GM18870 (cell line): ENCODE data around the gene AIF1.

Experiments used
- ATAC-seq: cut with Tn5 transposase; IDR thresholded peaks from one replicate; pipeline ENCODE4 v1.9.1; 2021; ENCODE audit warnings: moderate library complexity; ENCODE audit not compliant: unreplicated experiment

The AIF1 gene

DNA sequence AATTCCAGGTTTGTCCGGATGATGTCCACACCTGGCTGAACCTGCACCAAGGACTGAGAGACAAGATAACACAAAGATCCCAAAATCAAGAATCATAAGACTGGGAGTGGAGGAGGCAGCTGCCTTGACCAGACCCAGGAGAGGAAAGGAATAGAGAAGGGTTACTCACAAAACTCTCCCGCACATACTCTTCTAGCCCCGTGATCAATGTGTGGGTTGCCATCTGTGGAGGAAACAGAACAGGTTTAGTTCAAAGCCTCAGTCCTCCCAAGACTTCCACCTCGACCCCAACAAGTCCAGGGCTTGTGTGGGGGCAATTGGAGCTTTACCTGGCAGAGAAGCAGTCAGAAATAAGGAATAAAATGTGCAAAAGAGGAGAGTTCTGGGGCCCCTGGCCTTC, 26.3 kb downstream of the AIF1 start:
- no peak for ATAC-seq

DNA sequence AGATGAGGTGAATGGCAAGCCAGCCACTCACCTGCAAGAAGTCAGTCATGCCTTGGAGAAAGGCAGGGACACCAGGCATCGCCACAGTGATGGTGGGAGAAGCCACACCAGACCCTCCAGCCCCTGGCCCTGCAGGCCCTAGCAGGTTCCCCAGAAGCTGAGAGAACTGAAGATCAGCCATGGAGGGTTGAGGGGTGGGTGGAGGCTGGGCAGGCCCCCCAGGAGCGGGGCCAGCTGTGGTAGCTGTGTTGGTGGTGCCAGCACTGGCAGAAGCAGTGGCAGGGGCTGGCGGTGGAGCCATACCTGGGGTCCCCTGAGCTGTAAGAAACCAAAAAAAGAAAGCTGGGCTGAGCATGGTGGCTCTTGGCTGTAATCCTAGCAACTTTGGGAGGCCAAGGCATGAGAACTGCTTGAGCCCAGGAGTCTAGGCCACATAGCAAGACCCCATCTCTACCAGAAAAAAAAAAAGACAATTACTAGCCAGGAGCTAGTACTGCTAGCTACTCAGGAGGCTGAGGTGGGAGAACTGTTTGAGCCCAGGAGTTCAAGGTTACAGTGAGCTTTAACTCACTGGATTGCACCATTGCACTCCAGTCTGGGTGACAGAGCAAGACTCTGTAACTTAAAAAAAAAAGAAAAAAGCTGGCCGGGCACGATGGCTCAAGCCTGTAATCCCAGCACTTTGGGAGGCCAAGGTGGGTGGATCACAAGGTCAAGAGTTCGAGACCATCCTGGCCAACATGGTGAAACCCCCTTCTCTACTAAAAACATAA, 27.9 kb downstream of the AIF1 start:
- ATAC-seq, result no peak

DNA sequence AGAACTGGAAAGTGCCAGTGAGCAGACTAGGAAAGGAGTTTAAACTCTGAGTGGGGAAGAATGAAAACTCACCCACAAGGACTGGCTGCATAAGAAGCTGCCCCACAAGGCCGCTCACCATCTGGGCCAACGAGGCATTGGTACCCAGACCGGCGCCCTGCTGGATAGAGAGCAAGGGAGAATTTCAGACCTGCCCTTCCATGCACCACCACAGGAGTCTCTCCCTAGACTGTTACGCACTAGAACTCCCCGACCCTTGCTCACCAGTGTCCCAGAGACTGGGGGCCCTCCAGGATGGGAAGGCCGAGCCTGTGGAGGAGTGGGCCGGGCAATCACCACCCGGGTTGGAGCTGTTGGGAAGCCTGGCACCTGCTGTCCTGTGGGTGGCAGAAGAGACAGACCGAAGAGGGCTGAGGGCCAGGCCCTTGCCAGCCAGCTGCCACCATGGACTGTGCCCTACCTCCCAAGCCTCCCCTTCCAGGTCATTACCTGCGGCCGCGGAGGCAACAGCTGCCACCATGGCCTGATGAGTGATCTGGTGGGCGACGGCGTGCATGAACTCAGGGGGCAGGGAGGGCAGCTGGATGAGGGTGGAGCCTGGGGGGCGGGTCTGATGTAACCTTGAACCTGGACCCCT, 28.9 kb downstream of the AIF1 start:
- no peak for ATAC-seq

- ATAC-seq, result no peak
Observed at GRCh38 chr6:31645325-31645724, 30.3 kb downstream of the AIF1 start.

GRCh38 chr6:31651602-31652191, 36.7 kb downstream of the AIF1 start:
- ATAC-seq, result peak; percentile 32

GRCh38 chr6:31652925-31653724, 38.1 kb downstream of the AIF1 start:
- ATAC-seq, result peak; percentile 45

DNA sequence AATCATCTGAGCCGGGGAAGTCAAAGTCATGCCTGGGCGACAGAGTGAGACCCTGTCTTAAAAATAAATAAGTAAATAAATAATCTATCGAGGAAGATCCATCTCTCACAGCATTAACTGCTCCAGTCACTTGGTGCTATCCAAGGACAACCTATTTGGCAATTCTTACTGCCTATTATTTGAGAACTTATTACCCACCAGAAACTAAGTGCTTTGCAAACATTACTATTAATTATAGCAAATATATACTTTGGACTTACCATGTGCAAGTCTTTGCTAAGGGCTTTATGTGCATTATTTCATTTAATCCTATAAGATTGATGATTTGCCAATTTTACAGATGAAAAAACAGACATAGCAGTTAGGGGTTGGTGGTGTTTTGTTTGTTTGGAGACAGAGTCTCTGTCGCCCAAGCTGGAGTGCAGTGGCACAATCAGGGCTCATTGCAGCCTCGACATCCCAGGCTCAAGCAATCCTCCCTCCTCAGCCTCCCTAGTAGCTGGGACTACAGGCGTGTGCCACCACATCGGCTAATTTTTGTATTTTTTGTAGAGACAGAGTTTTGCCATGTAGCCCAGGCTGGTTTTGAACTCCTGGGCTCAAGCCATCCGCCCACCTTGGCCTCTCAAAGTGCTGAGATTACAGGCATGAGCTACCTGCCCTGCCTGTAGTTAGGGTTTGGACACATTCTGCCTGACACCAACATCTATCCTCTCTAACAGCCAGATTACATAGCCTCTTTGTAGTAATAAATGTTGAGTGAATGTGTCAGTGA, 39.7 kb downstream of the AIF1 start:
- ATAC-seq, result no peak

DNA sequence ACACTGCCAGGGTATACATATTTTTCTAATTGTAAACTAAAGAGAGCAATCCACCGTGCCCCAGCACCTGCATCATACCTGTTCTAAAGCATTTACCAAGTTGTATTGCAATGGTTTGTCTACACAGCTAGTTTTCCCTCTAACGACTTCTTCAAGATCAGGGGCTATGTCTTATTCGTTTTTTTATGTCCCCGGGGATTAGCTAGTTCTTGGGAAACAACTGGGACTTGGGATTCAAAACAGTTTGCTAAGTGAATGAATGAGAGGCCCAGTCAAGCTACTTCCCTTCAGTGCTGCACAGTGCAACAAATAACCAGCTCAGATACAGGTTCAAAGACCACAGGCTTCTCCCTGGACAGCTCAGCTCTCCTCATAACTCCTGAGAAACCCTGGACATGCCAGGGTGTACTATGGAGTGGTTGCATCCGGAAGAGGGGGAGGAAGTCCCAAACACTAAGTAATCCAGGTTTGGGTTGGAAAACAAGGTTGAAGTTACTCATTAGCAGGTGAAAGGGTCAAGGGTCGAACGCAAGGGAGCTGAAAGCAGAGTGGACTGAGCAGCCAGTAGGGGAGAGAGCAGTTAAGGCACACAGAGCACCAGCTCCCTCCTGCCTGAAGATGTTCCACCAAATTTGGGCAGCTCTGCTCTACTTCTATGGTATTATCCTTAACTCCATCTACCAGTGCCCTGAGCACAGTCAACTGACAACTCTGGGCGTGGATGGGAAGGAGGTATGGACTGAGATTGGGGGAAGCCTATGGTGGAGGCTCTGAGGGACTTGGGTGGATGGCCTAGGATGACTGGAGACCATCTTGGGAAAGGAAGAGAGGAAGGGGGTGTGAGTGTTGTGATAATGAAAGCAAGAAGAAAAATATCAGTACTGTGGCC, 40.6 kb downstream of the AIF1 start, which contains the start of gene APOM:
Gene APOM, plus strand, starts transcription at position 546 of the 889 bp plus-strand sequence. Its CDS starts 73 bp downstream, at position 619.
- ATAC-seq, result no peak

- ATAC-seq, result no peak
Observed at GRCh38 chr6:31657406-31658157, 42.5 kb downstream of the AIF1 start.

- no peak for ATAC-seq
Observed at GRCh38 chr6:31658158-31658688, 43.2 kb downstream of the AIF1 start.

GRCh38 chr6:31658983-31659648, 44.1 kb downstream of the AIF1 start:
- no peak for ATAC-seq

GRCh38 chr6:31659649-31660380, 44.8 kb downstream of the AIF1 start:
- ATAC-seq, result no peak

DNA sequence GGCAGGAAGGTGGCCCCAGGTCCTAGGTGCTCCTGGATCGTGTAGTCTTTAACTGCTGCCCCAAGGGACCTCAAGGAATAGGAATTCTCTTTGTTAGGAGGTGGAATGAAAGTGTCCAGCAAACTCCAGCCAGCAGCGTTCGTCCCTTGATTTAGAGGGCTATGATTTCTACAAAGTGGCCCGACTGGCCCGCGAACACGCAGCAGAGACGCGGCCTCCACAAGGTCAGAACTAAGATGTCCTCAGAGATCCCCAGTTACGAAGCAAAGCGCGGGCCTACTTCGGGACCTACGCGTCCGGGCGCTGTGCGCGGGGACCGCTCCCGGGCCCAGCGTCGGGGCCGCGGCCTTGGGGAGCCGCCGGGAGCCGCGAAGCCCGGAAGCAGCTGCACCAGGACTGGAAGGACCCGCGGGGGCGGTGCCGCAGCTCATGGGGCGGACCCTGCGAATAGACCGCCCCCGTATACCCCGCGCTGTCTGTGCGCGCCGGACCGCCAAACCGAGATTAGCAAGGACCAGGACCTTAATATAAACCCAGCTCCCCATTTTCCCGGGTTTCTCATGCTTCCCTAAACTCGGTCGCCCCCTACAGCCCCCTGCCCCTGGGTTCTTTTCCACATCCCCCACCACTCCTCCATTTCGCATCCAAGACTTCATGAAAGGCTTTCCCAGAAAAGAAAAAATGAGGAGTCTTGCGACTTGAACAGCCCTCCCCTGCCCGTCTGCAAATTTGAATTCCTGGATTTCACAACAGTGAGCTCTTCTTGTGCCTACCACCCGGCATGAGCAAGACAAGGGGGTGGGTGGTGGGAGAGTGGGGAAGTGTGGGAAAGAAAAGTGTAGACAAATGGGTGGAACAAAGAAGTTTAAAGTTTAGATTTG, 45.6 kb downstream of the AIF1 start, which contains the start of gene C6orf47:
Gene C6orf47, minus strand, starts transcription at position 398 of the 881 bp plus-strand sequence. CDS start 831 bp downstream, outside the sequence.
- no peak for ATAC-seq

DNA sequence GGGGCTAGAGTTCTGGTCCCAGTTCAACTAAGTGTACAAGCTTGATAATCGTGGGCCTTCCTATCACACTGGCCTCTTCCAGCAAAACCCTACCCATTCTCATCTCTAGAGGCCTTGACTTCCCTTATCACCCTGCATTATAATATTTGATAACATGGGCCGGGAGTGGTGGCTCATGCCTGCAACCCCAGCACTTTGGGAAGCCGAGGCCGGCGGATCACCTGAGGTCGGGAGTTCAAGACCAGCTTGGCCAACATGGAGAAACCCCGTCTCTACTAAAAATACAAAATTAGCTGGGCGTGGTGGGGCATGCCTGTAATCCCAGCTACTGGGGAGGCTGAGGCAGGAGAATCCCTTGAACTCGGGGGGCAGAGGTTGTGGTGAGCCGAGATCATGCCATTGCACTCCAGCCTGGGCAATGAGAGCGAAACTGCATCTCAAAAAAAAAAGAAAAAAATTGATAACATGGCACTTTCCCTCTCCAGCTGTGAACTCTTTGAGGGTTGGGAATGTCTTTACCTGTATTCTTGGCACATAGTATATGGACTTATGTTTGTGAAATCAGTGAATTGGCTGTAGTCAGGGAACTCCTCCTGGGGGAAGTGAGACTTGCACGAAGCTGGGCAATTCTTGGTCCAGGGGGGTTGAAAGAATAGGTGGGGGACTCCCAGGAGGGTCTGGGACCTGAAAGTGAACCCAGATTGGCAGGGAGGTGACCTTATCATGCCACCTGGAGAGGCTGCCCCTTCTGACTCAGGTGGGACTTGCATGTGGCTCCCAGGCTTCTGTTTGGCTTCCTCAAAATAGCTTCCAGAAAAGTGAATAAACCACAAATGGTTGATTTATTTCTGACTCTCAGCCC, 46.5 kb downstream of the AIF1 start:
- no peak for ATAC-seq

DNA sequence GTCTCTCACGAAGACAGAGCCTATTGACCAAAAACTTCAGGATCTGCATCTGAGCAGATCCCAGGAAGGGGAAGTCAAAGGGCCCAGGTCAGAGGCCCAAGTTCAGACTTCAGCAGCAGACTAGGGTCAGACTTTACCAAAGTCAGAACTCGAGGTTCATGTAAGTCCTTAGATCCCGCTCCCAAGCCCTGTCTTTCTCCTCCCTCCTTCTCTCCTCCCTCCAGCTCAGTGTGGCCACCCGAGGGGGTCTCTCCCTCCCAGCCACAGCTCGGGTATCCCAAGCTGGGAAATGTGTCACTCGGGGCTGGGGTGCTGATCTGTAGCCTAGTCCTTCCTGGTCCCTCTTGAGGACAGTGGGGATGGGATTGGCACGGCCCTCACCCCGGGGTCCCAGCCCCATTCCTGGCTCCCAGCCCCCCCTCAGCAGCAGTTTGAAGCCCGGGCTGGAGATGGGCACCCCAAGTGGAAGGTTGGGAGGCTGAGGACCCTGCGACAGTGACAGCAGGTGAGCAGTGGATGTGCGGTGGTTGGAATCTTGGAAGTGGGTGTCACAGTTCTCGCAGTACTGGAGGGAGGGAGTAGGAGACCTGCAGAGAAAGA, 47.2 kb downstream of the AIF1 start:
- no peak for ATAC-seq
